MCF 10A (cell line): ENCODE data around the gene IGLON5. TPM values are rescaled to one million over a fixed set of nuclear protein-coding genes. Genes with fewer than 3 reads are reported as not detected.

Experiments used
- BruUV-seq: library from RNA; stranded (reverse); fragments of 400-500 nt; replicated peaks from 2 replicates; lab custom pipeline; 2021; lab: Mats Ljungman, UMichigan
- CTCF ChIA-PET: fragments of 300-600 bp; sonication (Branson Sonifier 250); formaldehyde crosslinking; extraction: SDS; loops from one replicate; lab custom pipeline; 2021; ENCODE audit warnings: antibody characterized with exemption, inconsistent platforms; lab: Yijun Ruan, JAX
- POLR2A ChIA-PET: fragments of 300-600, 350-650 bp; sonication (Branson Sonifier 250); formaldehyde crosslinking; extraction: SDS; loops from one replicate; lab custom pipeline; 2020; ENCODE audit warnings: antibody characterized with exemption, inconsistent platforms; lab: Yijun Ruan, JAX
- DNase-seq: peaks from one replicate; pipeline ENCODE4 v3.0.0-alpha.2; 2018; ENCODE audit not compliant: unreplicated experiment
- H3K27ac Mint-ChIP-seq: one replicate; pipeline ENCODE4 v1.8.0; 2022; ENCODE audit warnings: mild to moderate bottlenecking, low read depth, mixed read lengths; ENCODE audit not compliant: unreplicated experiment
- H3K27me3 Mint-ChIP-seq: one replicate; pipeline ENCODE4 v1.8.0; 2022; ENCODE audit warnings: mixed read lengths; ENCODE audit not compliant: insufficient read depth, unreplicated experiment
- H3K36me3 Mint-ChIP-seq: one replicate; pipeline ENCODE4 v1.8.0; 2022; ENCODE audit warnings: mild to moderate bottlenecking, moderate library complexity, mixed read lengths; ENCODE audit not compliant: insufficient read depth, unreplicated experiment
- H3K4me1 Mint-ChIP-seq: one replicate; pipeline ENCODE4 v1.8.0; 2022; ENCODE audit warnings: mixed read lengths; ENCODE audit not compliant: insufficient read depth, unreplicated experiment
- H3K4me3 Mint-ChIP-seq: one replicate; pipeline ENCODE4 v1.8.0; 2022; ENCODE audit warnings: mild to moderate bottlenecking, moderate library complexity, mixed read lengths; ENCODE audit not compliant: unreplicated experiment
- H3K9me3 Mint-ChIP-seq: one replicate; pipeline ENCODE4 v1.8.0; 2022; ENCODE audit warnings: mixed read lengths; ENCODE audit not compliant: unreplicated experiment
- intact Hi-C: fragments of 100-400 bp; cut with micrococcal nuclease; formaldehyde crosslinking; loops from 2 replicates; pipeline ENCODE4 v1.14.1; 2022
- total RNA-seq: library from RNA; stranded (reverse); gene quantifications from 2 replicates; pipeline ENCODE4 v1.2.3, GENCODE V29; 2022
- TF ChIP-seq, protein P1 (sequence below): fragments of 200-600 bp; IDR thresholded peaks from one replicate; pipeline ENCODE4 v1.8.0; 2022; ENCODE audit warnings: antibody characterized with exemption, mild to moderate bottlenecking; ENCODE audit not compliant: unreplicated experiment

The IGLON5 gene
- total RNA-seq, 1 experiment from 2014 or later: not detected

DNA sequence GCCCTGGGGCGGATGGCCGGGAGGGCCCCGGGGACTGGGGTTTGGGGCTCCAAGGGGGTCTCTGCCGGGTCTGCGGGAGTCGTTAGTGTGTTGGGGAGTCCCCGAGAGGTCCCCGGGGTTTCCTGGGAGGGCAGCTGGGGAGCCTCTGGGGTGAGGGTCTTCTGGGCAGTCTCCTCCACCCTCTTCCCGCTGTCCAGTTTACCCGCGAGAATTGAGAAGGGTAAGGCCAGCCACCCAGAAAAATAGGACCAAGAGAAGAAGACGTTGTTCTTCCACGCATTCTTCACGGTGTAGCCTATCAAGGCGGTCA is 55.8 kb downstream of the IGLON5 start:
- peaks cover 6% of the 10 kb centered on the region for H3K36me3 Mint-ChIP-seq
- peak overlapping the region; percentile 96 for H3K4me3 Mint-ChIP-seq
- TF ChIP-seq, protein P1, sequence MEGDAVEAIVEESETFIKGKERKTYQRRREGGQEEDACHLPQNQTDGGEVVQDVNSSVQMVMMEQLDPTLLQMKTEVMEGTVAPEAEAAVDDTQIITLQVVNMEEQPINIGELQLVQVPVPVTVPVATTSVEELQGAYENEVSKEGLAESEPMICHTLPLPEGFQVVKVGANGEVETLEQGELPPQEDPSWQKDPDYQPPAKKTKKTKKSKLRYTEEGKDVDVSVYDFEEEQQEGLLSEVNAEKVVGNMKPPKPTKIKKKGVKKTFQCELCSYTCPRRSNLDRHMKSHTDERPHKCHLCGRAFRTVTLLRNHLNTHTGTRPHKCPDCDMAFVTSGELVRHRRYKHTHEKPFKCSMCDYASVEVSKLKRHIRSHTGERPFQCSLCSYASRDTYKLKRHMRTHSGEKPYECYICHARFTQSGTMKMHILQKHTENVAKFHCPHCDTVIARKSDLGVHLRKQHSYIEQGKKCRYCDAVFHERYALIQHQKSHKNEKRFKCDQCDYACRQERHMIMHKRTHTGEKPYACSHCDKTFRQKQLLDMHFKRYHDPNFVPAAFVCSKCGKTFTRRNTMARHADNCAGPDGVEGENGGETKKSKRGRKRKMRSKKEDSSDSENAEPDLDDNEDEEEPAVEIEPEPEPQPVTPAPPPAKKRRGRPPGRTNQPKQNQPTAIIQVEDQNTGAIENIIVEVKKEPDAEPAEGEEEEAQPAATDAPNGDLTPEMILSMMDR: no peak
- BruUV-seq: no TSS peak
- H3K9me3 Mint-ChIP-seq: no peaks in the 10 kb centered on the region
- POLR2A ChIA-PET: interaction anchor here (0.6 to 1.8 kb wide), 10 partner anchors 8 to 1691 kb away, joined by 3 to 20 read pairs (median 4); partner anchors contain the start of gene ZNF175
- H3K27me3 Mint-ChIP-seq: no peaks in the 10 kb centered on the region
- peaks cover 28% of the 10 kb centered on the region for H3K4me1 Mint-ChIP-seq
- no peak for DNase-seq
- intact Hi-C loops: loop anchor here (1.0 kb wide), 1 partner anchor 27 kb away; no protein-coding TSS in a partner anchor
- CTCF ChIA-PET: interaction anchor here (1.1 kb wide), 1 partner anchor 29 kb away, joined by 3 read pairs; no protein-coding TSS in a partner anchor
- peak overlapping the region; percentile 90 for H3K27ac Mint-ChIP-seq

GRCh38 chr19:51367565-51368365 is 56.3 kb downstream of the IGLON5 start:
- POLR2A ChIA-PET: interaction anchor here (0.6 to 1.8 kb wide), 10 partner anchors 9 to 1691 kb away, joined by 3 to 20 read pairs (median 4); partner anchors contain the start of gene ZNF175
- no peaks in the 10 kb centered on the region for H3K9me3 Mint-ChIP-seq
- TF ChIP-seq, protein P1: no peak
- H3K27ac Mint-ChIP-seq: peak overlapping the region; percentile 90
- H3K4me3 Mint-ChIP-seq: peak overlapping the region; percentile 96
- peaks cover 26% of the 10 kb centered on the region for H3K4me1 Mint-ChIP-seq
- BruUV-seq: no TSS peak
- no peaks in the 10 kb centered on the region for H3K27me3 Mint-ChIP-seq
- intact Hi-C loops: loop anchor here (1.0 kb wide), 1 partner anchor 27 kb away; no protein-coding TSS in a partner anchor
- DNase-seq: peak; percentile 98
- CTCF ChIA-PET: interaction anchor here (0.7 to 1.1 kb wide), 2 partner anchors 30 to 290 kb away, joined by 3 read pairs; no protein-coding TSS in a partner anchor
- peaks cover 6% of the 10 kb centered on the region for H3K36me3 Mint-ChIP-seq

DNA sequence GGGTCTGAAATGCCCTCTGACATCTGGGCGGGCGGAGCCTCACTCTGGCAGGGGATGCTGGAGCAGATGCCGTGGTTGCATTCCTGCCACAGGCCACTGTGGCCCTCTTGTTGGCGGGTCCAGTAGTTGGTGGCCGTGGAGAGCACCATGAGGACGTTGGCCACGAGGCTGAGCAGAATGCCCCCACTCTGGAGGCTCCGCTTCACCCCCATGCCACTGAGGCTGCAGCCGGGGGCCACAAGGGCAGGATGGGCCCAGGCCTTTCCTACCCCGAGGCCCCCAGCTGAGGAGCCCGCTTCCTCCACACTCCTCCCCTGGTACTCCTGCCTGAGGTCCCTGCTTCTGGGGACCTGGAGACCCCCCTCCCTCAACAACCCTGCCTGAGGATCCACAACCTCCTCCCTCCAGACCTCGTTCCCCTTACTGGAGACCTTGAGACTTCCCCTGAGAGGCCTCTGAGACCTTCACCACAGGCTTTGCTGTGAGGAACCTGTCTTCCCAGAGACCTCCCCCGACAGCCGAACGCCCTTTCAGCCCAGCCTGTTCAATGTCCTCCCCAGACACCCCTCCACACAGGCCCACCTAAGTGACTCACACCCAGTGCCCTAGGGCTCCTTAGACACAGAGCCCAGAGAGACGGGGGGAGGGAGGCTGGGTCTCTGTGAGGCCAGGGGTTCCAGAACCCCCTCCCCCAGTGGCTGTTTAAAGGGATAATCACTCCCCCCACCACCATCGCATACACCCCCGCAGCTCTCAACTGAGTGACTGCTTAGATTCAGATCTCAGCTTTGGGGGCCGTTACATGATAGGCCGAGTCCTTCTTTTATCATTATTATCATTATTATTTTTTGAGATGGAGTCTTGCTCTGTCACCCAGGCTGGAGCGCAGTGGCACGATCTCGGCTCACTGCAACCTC is 57.2 kb downstream of the IGLON5 start, which contains the start of gene CLDND2:
Gene CLDND2, minus strand, starts transcription at position 638 of the 917 bp plus-strand sequence. Its CDS starts 426 bp downstream, at position 212.
- TF ChIP-seq, protein P1: no peak
- no peak for DNase-seq
- no TSS peak for BruUV-seq
- POLR2A ChIA-PET: interaction anchor here (0.6 to 1.8 kb wide), 9 partner anchors 10 to 1655 kb away, joined by 3 to 20 read pairs (median 5); partner anchors contain the start of gene ZNF175
- peaks cover 17% of the 10 kb centered on the region for H3K4me1 Mint-ChIP-seq
- peak within 1 kb of the TSS; percentile 96 for H3K4me3 Mint-ChIP-seq
- H3K9me3 Mint-ChIP-seq: no peaks in the 10 kb centered on the region
- peaks cover 6% of the 10 kb centered on the region for H3K36me3 Mint-ChIP-seq
- H3K27ac Mint-ChIP-seq: peak within 1 kb of the TSS; percentile 90
- no peaks in the 10 kb centered on the region for H3K27me3 Mint-ChIP-seq
- intact Hi-C loops: no loop called here
- CTCF ChIA-PET: interaction anchor here (0.6 to 1.1 kb wide), 4 partner anchors 30 to 289 kb away, joined by 3 read pairs; no protein-coding TSS in a partner anchor
